DOHH2 (cell line): ENCODE results near the gene PHLDA1.

Experiments used
- EZH2phosphoT487 ChIP-seq: fragments of 200-600 bp; sonication (generic); IDR thresholded peaks from 2 replicates; pipeline ENCODE4 v1.6.1; 2017; ENCODE audit warnings: borderline replicate concordance, mild to moderate bottlenecking, antibody characterized with exemption, low read length, moderate library complexity, mixed read lengths
- TF ChIP-seq, protein P1 (sequence below): fragments of 200-600 bp; sonication (generic); IDR thresholded peaks from one replicate; pipeline ENCODE4 v1.5.1; 2014; ENCODE audit warnings: antibody characterized with exemption, mild to moderate bottlenecking, low read depth, low read length; ENCODE audit not compliant: poor library complexity, severe bottlenecking

DNA sequence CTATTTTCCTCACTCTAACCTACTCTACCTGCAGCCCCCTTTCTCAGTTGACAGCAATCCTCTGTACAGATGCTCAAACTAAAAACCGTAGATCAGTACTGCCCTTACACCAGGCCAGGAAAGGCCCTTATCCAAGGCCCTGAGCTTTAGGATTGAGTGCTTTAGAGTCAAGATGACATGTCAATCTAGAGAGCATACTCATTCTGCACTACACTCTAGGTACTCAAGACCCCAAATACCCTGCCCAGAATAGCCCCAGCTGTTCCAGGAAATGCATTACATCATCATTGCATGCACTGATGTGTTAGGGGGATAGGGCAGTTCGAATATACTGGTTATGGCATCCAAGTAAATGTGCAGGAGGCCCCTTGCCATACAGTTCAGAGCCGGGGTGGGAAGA, 3.5 kb upstream of the PHLDA1 start:
- TF ChIP-seq, protein P1, sequence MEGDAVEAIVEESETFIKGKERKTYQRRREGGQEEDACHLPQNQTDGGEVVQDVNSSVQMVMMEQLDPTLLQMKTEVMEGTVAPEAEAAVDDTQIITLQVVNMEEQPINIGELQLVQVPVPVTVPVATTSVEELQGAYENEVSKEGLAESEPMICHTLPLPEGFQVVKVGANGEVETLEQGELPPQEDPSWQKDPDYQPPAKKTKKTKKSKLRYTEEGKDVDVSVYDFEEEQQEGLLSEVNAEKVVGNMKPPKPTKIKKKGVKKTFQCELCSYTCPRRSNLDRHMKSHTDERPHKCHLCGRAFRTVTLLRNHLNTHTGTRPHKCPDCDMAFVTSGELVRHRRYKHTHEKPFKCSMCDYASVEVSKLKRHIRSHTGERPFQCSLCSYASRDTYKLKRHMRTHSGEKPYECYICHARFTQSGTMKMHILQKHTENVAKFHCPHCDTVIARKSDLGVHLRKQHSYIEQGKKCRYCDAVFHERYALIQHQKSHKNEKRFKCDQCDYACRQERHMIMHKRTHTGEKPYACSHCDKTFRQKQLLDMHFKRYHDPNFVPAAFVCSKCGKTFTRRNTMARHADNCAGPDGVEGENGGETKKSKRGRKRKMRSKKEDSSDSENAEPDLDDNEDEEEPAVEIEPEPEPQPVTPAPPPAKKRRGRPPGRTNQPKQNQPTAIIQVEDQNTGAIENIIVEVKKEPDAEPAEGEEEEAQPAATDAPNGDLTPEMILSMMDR = no peak
- TF ChIP-seq EZH2phosphoT487 = no peak
